DOHH2 (cell line): ENCODE measurements around the gene ABCA4.

Experiments used
- H3F3A ChIP-seq: fragments of 200-600 bp; sonication (generic), shearing (Covaris generic); 2 replicates; pipeline ENCODE4 v1.6.0; 2016; ENCODE audit warnings: antibody characterized with exemption, mild to moderate bottlenecking; ENCODE audit not compliant: control insufficient read depth, insufficient read depth
- H3K27ac ChIP-seq: fragments of 200-600 bp; sonication (generic); 2 replicates; pipeline ENCODE4 v1.5.1; 2014; ENCODE audit warnings: low read depth, mild to moderate bottlenecking, low read length, moderate library complexity
- H3K27me3 ChIP-seq: fragments of 200-600 bp; sonication (generic); 2 replicates; pipeline ENCODE4 v1.6.1; 2014; ENCODE audit warnings: mild to moderate bottlenecking, low read length, mixed read lengths; ENCODE audit not compliant: control insufficient read depth
- H3K36me3 ChIP-seq: fragments of 200-600 bp; sonication (generic); 2 replicates; pipeline ENCODE4 v1.6.1; 2014; ENCODE audit warnings: mild to moderate bottlenecking, low read length, moderate library complexity, mixed read lengths; ENCODE audit not compliant: control insufficient read depth
- H3K4me1 ChIP-seq: fragments of 200-600 bp; sonication (generic); 2 replicates; pipeline ENCODE4 v1.6.1; 2014; ENCODE audit warnings: mild to moderate bottlenecking, low read length, mixed read lengths; ENCODE audit not compliant: control insufficient read depth
- H3K4me2 ChIP-seq: fragments of 200-600 bp; sonication (generic); 2 replicates; pipeline ENCODE4 v1.6.0; 2014; ENCODE audit warnings: mild to moderate bottlenecking, low read length, moderate library complexity
- H3K4me3 ChIP-seq: fragments of 200-600 bp; sonication (generic); 2 replicates; pipeline ENCODE4 v1.5.1; 2014; ENCODE audit warnings: mild to moderate bottlenecking, low read length, mixed read lengths
- H3K79me2 ChIP-seq: fragments of 200-600 bp; sonication (generic); 2 replicates; pipeline ENCODE4 v1.6.1; 2014; ENCODE audit warnings: mild to moderate bottlenecking, low read length, mixed read lengths; ENCODE audit not compliant: control insufficient read depth
- H3K9me2 ChIP-seq: fragments of 200-600 bp; sonication (generic); replicated peaks from 2 replicates; pipeline ENCODE4 v1.6.1; 2014; ENCODE audit warnings: mild to moderate bottlenecking, low read length, mixed read lengths; ENCODE audit not compliant: control insufficient read depth
- H3K9me3 ChIP-seq: fragments of 200-600 bp; sonication (generic); 2 replicates; pipeline ENCODE4 v1.6.1; 2014; ENCODE audit warnings: antibody characterized with exemption, low read length, mixed read lengths; ENCODE audit not compliant: control insufficient read depth, insufficient read depth
- H4K20me1 ChIP-seq: fragments of 200-600 bp; sonication (generic); 2 replicates; pipeline ENCODE4 v1.6.0; 2014; ENCODE audit warnings: low read depth, mild to moderate bottlenecking, antibody characterized with exemption, low read length, moderate library complexity; ENCODE audit not compliant: control insufficient read depth, insufficient read depth
- CTCF ChIP-seq: fragments of 200-600 bp; sonication (generic); IDR thresholded peaks from one replicate; pipeline ENCODE4 v1.5.1; 2014; ENCODE audit warnings: antibody characterized with exemption, mild to moderate bottlenecking, low read depth, low read length; ENCODE audit not compliant: poor library complexity, severe bottlenecking
- EZH2phosphoT487 ChIP-seq: fragments of 200-600 bp; sonication (generic); IDR thresholded peaks from 2 replicates; pipeline ENCODE4 v1.6.1; 2017; ENCODE audit warnings: borderline replicate concordance, mild to moderate bottlenecking, antibody characterized with exemption, low read length, moderate library complexity, mixed read lengths

Gene ABCA4

GRCh38 chr1:94103608-94104007 is 17.3 kb downstream of the ABCA4 start:
- no peaks in the 10 kb centered on the region for H3K9me2 ChIP-seq
- H3K4me2 ChIP-seq, result no peak overlapping the region
- no peaks in the 10 kb centered on the region for H3K9me3 ChIP-seq
- H3F3A ChIP-seq, result no peaks in the 10 kb centered on the region
- TF ChIP-seq EZH2phosphoT487 (no peak), CTCF (no peak)
- H3K27me3 ChIP-seq, result peaks cover 4% of the 10 kb centered on the region; the same call in 1 of the 2 replicates
- H3K27ac ChIP-seq, result no peak overlapping the region
- no peak overlapping the region for H3K4me3 ChIP-seq
- H3K79me2 ChIP-seq, result no peaks in the 10 kb centered on the region
- no peaks in the 10 kb centered on the region for H3K36me3 ChIP-seq
- no peaks in the 10 kb centered on the region for H3K4me1 ChIP-seq
- no peaks in the 10 kb centered on the region for H4K20me1 ChIP-seq

DNA sequence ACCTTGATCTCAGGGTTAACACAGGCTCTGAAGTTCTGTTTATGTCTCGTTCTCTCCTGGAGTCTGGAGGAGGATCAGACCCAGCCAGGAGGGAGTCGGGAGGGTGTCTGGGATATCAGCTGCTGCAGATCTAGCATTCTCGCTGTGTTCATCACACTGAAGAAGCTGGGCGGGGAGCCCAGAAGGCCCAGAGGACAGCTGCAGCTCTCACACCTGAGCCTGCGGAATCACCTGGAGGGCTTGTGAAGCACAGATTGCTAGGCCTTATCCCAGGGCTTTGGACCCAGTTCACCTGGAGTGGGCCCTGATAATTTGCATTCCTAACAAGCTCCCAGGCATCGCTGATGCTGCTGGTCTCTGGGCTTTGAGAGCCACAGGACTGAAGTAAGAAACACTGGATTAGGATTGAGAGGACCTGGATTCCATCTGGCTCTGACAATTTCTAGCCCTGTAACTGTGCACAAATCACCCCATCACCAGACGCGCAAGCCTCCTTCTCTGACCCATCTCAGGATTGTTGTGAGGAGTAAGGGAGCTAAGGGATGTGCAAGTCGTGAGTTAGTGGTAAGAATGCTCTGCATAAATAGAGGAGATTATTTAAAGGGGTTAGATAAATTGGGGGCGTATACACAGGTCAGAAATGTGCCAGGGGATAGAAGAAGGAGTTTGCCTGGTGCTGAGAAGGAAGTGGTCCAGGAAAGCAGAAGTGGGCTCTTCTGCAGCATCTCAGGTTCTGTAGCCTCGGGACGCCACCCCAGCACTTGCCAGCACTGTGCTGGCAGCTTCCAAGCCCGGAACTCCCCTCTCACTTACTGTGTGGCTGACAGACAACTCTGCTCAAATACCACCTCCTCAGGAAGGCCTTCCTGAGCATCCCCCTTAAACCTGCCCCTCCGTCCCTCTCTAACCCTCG is 19.1 kb downstream of the ABCA4 start:
- Histone ChIP-seq H3K27me3 (peaks cover 4% of the 10 kb centered on the region; the same call in 1 of the 2 replicates), H3K36me3 (no peaks in the 10 kb centered on the region), H3K27ac (no peak overlapping the region), H3K9me2 (no peaks in the 10 kb centered on the region), H3K4me3 (no peak overlapping the region), H3K9me3 (no peaks in the 10 kb centered on the region), H3K79me2 (no peaks in the 10 kb centered on the region), H3K4me2 (no peak overlapping the region), H3K4me1 (no peaks in the 10 kb centered on the region), H3F3A (no peaks in the 10 kb centered on the region), H4K20me1 (no peaks in the 10 kb centered on the region)
- TF ChIP-seq EZH2phosphoT487 (no peak), CTCF (no peak)

- H3K9me2 ChIP-seq, result no peaks in the 10 kb centered on the region
- no peaks in the 10 kb centered on the region for H3K4me1 ChIP-seq
- no peak overlapping the region for H3K27ac ChIP-seq
- no peaks in the 10 kb centered on the region for H3K36me3 ChIP-seq
- H3F3A ChIP-seq, result no peaks in the 10 kb centered on the region
- H4K20me1 ChIP-seq, result no peaks in the 10 kb centered on the region
- peaks cover 2% of the 10 kb centered on the region; the same call in 1 of the 2 replicates for H3K27me3 ChIP-seq
- no peak for TF ChIP-seq CTCF
- no peak for TF ChIP-seq EZH2phosphoT487
- no peak overlapping the region for H3K4me2 ChIP-seq
- H3K4me3 ChIP-seq, result no peak overlapping the region
- no peaks in the 10 kb centered on the region for H3K79me2 ChIP-seq
- H3K9me3 ChIP-seq, result no peaks in the 10 kb centered on the region
Measured at GRCh38 chr1:94100785-94101612, 19.9 kb downstream of the ABCA4 start.
